Activated naive CD4-positive, alpha-beta T cell treated with anti-CD3 and anti-CD28 coated beads for 36 hours (primary cell): ENCODE measurements around the gene DDIT4L. TPM values are rescaled to one million over a fixed set of nuclear protein-coding genes. Genes with fewer than 3 reads are reported as not detected.

Experiments used
- CTCF ChIA-PET: fragments of 350-600 bp; sonication (Branson Sonifier 250); formaldehyde crosslinking; loops from one replicate; lab custom pipeline; 2021; ENCODE audit warnings: antibody characterized with exemption; lab: Charles Lee
- DNase-seq: peaks from one replicate; pipeline ENCODE4 v3.0.0-alpha.2; 2020
- H3K27ac Mint-ChIP-seq: one replicate; pipeline ENCODE4 v1.8.0; 2021; ENCODE audit warnings: mild to moderate bottlenecking, mixed read lengths
- H3K27me3 Mint-ChIP-seq: one replicate; pipeline ENCODE4 v1.8.0; 2021; ENCODE audit warnings: low read depth, mixed read lengths
- H3K36me3 Mint-ChIP-seq: one replicate; pipeline ENCODE4 v1.8.0; 2021; ENCODE audit warnings: low read depth, mixed read lengths
- H3K4me1 Mint-ChIP-seq: one replicate; pipeline ENCODE4 v1.8.0; 2021; ENCODE audit warnings: low read depth, mixed read lengths
- H3K4me3 Mint-ChIP-seq: one replicate; pipeline ENCODE4 v1.8.0; 2021; ENCODE audit warnings: mild to moderate bottlenecking, moderate library complexity, mixed read lengths
- H3K9me3 Mint-ChIP-seq: one replicate; pipeline ENCODE4 v1.8.0; 2021; ENCODE audit warnings: mixed read lengths
- intact Hi-C: fragments of 100-400 bp; cut with micrococcal nuclease; formaldehyde crosslinking; loops from one replicate; pipeline ENCODE4 v1.15.1; 2023
- total RNA-seq, 2 experiments: library from RNA; stranded (reverse); gene quantifications; one replicate each; pipeline ENCODE4 v1.2.3, GENCODE V29; 2021

The DDIT4L gene
- total RNA-seq, 2 experiments from 2014 or later, result 0.49 to 0.64 TPM

- peaks cover 47% of the 10 kb centered on the region for H3K27me3 Mint-ChIP-seq
- intact Hi-C loops, result no loop called here
- peaks cover 12% of the 10 kb centered on the region for H3K4me1 Mint-ChIP-seq
- H3K9me3 Mint-ChIP-seq, result no peaks in the 10 kb centered on the region
- CTCF ChIA-PET, result no interaction called here
- no peak overlapping the region for H3K27ac Mint-ChIP-seq
- no peaks in the 10 kb centered on the region for H3K36me3 Mint-ChIP-seq
- DNase-seq, result no peak
- no peak overlapping the region for H3K4me3 Mint-ChIP-seq
These were observed 2.5 kb downstream of the DDIT4L start for GRCh38 chr4:100187781-100188180.

DNA sequence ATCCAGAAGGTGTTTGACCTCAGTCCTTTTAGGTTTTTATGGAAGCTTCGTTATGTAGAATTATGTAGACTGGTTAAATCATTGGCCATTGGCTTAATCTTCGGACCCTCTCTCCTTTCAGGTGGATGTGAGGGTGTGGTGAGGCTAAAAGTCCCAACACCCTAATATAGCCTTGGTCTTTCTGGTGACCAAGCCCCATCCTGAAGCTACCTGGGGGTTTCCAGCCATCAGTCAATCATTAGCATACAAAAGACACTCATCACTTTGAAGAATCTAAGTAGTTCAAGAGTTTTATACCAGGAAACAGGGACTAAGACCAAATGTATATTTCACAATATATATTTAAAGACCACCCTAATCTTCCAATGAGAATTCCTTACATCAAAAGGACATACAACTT, 5.5 kb downstream of the DDIT4L start:
- CTCF ChIA-PET, result no interaction called here

DNA sequence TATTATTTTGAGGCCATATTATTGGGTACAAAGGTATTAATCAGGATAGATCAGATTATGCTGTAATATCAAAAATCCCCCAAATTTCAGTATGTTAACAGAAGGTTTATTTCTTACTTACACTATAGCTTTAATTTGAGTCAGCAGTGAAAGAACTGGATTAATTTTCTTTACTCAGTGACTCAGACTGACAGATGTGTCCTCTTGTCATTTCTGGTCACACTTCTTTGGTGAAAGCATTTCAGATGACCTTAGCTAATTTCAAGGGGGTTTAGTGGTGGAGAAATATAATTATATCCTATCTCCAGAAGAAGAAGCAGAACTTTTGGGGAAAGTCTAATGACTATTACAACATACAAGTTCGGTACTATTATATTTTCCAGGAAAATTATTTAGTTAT, 12.4 kb downstream of the DDIT4L start:
- Mint-ChIP-seq H3K27me3 (peaks cover 8% of the 10 kb centered on the region), H3K4me3 (no peak overlapping the region), H3K36me3 (no peaks in the 10 kb centered on the region), H3K4me1 (no peaks in the 10 kb centered on the region), H3K9me3 (no peaks in the 10 kb centered on the region), H3K27ac (no peak overlapping the region)
- CTCF ChIA-PET, result no interaction called here
- intact Hi-C loops, result no loop called here
- DNase-seq, result no peak

More for the DNA sequence above, 5.5 kb downstream of the DDIT4L start:
- Mint-ChIP-seq H3K4me1 (peaks cover 6% of the 10 kb centered on the region), H3K4me3 (no peak overlapping the region), H3K36me3 (no peaks in the 10 kb centered on the region), H3K27ac (no peak overlapping the region), H3K27me3 (peaks cover 34% of the 10 kb centered on the region), H3K9me3 (no peaks in the 10 kb centered on the region)
- intact Hi-C loops, result no loop called here
- DNase-seq, result no peak

DNA sequence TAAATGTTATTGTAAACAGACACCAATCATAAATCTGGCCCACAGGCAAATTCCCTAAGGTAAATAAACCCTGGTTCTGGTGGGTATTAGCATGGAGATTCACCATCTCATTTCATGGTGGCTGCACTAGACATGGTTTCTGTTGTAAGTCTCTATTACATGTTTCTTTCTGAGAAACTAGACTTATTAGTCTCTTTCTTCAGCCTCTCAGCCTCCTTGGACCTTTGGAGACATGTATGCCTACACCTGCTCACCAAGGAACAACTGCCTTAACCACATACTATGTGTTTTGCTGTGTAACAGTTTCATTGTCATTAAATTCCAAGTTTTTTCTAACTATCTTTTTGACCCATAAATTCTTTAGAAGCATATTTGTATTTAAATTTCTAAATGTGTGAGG, 13.1 kb downstream of the DDIT4L start:
- Mint-ChIP-seq H3K36me3 (no peaks in the 10 kb centered on the region), H3K9me3 (no peaks in the 10 kb centered on the region), H3K4me1 (no peaks in the 10 kb centered on the region), H3K27ac (no peak overlapping the region), H3K4me3 (no peak overlapping the region), H3K27me3 (peaks cover 5% of the 10 kb centered on the region)
- intact Hi-C loops, result no loop called here
- CTCF ChIA-PET, result no interaction called here
- DNase-seq, result no peak

GRCh38 chr4:100175858-100176257, 14.4 kb downstream of the DDIT4L start:
- Mint-ChIP-seq H3K27ac (no peak overlapping the region), H3K9me3 (no peaks in the 10 kb centered on the region), H3K4me3 (no peak overlapping the region), H3K4me1 (no peaks in the 10 kb centered on the region), H3K27me3 (peaks cover 5% of the 10 kb centered on the region), H3K36me3 (no peaks in the 10 kb centered on the region)
- CTCF ChIA-PET, result no interaction called here
- intact Hi-C loops, result no loop called here
- no peak for DNase-seq

- H3K9me3 Mint-ChIP-seq, result no peaks in the 10 kb centered on the region
- no peaks in the 10 kb centered on the region for H3K4me1 Mint-ChIP-seq
- intact Hi-C loops, result no loop called here
- no peaks in the 10 kb centered on the region for H3K36me3 Mint-ChIP-seq
- peaks cover 5% of the 10 kb centered on the region for H3K27me3 Mint-ChIP-seq
- CTCF ChIA-PET, result no interaction called here
- no peak overlapping the region for H3K27ac Mint-ChIP-seq
- no peak for DNase-seq
- no peak overlapping the region for H3K4me3 Mint-ChIP-seq
These were observed 15.3 kb downstream of the DDIT4L start for GRCh38 chr4:100174985-100175383.

GRCh38 chr4:100170986-100171385, 19.3 kb downstream of the DDIT4L start:
- H3K9me3 Mint-ChIP-seq, result no peaks in the 10 kb centered on the region
- DNase-seq, result no peak
- H3K36me3 Mint-ChIP-seq, result no peaks in the 10 kb centered on the region
- H3K27ac Mint-ChIP-seq, result no peak overlapping the region
- H3K27me3 Mint-ChIP-seq, result peaks cover 5% of the 10 kb centered on the region
- CTCF ChIA-PET, result no interaction called here
- no peaks in the 10 kb centered on the region for H3K4me1 Mint-ChIP-seq
- intact Hi-C loops, result no loop called here
- no peak overlapping the region for H3K4me3 Mint-ChIP-seq

DNA sequence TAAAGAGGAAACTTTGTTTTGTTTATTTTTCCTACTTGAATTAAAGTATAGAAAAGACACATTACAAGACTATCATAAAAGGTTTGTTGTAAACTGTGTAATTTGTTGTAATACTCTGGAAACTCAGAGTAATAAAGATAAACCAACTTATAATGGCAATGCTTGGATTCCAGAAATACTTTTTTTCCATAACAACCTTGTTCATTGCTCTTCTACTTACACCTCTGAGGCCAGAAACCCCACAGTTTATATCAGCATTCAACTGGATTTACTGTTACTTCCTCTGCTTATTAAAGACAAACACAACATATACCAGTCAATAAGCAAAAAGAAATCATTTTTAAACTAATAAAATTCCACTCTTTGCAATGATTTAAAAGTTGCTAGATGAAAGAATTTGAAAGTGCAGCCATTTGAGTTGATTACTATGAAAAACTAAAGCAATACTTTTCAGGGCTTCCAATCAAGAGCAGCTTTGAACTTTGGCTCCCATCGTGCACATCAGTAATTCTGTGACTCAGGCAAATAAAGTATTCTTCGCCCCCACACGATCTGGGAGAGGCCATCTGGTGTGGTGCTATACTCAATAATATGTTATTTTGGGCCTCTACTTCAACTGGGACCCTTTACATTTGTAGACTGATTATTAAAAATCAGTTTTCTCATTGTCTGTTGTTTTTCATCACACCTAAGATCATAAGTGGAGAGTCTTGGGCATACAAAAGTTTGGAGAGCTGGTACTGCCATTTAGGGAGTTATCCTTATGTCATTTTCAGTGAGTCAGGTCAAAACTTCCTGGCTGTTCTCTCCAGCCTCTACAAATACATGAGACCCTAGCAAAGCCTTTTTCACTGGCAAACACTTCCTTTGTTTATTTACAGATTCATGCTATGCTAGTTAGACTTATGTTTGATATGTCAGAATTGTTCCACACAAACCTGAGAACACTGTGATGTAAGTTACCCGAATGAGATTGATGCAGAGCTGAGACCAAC, 20.5 kb downstream of the DDIT4L start:
- Mint-ChIP-seq H3K4me3 (no peak overlapping the region), H3K36me3 (no peaks in the 10 kb centered on the region), H3K9me3 (no peaks in the 10 kb centered on the region), H3K4me1 (no peaks in the 10 kb centered on the region), H3K27ac (no peak overlapping the region), H3K27me3 (peaks cover 2% of the 10 kb centered on the region)
- DNase-seq, result no peak
- CTCF ChIA-PET, result no interaction called here
- intact Hi-C loops, result no loop called here

DNA sequence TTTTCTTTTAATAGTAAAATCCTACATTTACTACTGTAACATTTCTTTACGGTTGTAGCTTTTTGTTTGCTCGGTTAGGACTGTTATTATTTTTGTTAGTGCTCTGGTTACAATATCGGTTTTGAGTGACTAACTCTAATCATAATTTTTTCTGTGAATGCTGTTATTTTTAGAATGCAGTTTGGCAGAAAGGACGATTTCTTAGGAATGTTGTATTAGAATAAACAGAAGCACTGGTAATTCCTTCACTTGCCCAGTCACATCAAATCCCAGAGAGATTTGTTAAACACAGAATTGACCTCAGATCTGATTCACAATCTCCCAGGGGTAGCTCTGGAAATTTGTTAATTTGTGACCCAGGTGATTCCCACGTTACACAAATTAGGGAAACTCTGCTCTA, 21.7 kb downstream of the DDIT4L start:
- H3K27me3 Mint-ChIP-seq, result peaks cover 2% of the 10 kb centered on the region
- no peak overlapping the region for H3K4me3 Mint-ChIP-seq
- H3K27ac Mint-ChIP-seq, result no peak overlapping the region
- no peaks in the 10 kb centered on the region for H3K9me3 Mint-ChIP-seq
- no peaks in the 10 kb centered on the region for H3K4me1 Mint-ChIP-seq
- no peak for DNase-seq
- H3K36me3 Mint-ChIP-seq, result no peaks in the 10 kb centered on the region
- intact Hi-C loops, result no loop called here
- CTCF ChIA-PET, result interaction anchor here (0.8 kb wide), 1 partner anchor 75 kb away, joined by 3 read pairs; no protein-coding TSS in a partner anchor

DNA sequence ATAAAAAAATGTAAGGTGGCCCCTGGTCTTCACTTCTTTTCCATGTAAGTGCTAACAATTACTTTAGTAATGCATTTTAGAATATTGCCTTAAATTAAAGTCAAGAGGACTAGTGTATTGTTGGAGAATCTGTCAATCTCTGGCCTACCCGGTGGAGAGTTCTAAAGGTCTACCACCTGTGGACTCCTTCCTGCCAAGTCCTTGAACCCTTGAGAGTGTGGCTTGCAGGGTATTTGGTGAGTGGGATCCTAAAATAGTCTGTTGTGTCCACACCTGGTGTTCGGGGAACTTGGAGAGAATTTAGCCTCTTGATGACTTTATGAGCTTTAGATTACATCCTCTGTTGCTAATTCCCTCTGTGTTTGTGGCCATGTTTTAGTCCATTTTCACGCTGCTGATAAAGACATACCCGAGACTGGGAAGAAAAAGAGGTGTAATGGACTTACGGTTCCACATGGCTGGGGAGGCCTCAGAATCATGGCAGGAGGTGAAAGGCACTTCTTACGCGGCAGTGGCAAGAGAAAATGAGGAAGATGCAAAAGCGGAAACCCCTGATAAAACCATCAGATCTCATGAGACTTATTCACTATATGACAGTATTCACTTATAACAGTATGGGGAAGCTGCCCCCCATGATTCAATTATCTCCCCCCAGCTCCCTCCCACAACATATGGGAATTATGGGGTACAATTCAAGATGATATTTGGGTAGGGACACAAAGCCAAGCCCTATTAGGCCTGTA, 23.8 kb downstream of the DDIT4L start:
- H3K27ac Mint-ChIP-seq, result no peak overlapping the region
- CTCF ChIA-PET, result no interaction called here
- no peak overlapping the region for H3K4me3 Mint-ChIP-seq
- H3K36me3 Mint-ChIP-seq, result no peaks in the 10 kb centered on the region
- H3K9me3 Mint-ChIP-seq, result peaks cover 8% of the 10 kb centered on the region
- no peaks in the 10 kb centered on the region for H3K4me1 Mint-ChIP-seq
- DNase-seq, result no peak
- no peaks in the 10 kb centered on the region for H3K27me3 Mint-ChIP-seq
- intact Hi-C loops, result no loop called here

DNA sequence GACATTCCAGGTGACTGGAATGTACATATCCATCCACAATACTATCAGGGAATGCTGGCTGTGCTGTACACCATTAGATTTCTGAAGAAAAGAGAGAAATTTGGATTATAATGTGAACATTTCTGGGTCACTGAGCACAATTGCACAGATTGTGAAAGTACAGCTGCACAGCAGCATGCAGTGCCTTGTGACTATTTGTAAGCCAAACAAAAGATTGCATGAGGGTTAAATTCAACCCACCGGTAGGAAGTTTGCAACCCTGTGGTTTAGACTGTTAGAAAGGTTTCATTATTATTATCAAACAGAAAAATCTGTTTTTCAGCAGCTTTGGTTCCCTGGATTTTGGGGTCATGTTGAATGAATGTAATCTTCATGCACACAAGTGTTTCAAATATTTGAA, 24.5 kb downstream of the DDIT4L start:
- Mint-ChIP-seq H3K4me3 (no peak overlapping the region), H3K27ac (no peak overlapping the region), H3K27me3 (no peaks in the 10 kb centered on the region), H3K36me3 (no peaks in the 10 kb centered on the region), H3K9me3 (peaks cover 12% of the 10 kb centered on the region), H3K4me1 (no peaks in the 10 kb centered on the region)
- intact Hi-C loops, result no loop called here
- CTCF ChIA-PET, result no interaction called here
- no peak for DNase-seq

GRCh38 chr4:100164808-100165760, 25.2 kb downstream of the DDIT4L start:
- Mint-ChIP-seq H3K27me3 (no peaks in the 10 kb centered on the region), H3K4me1 (no peaks in the 10 kb centered on the region), H3K27ac (no peak overlapping the region), H3K9me3 (peaks cover 12% of the 10 kb centered on the region), H3K4me3 (no peak overlapping the region), H3K36me3 (no peaks in the 10 kb centered on the region)
- DNase-seq, result no peak
- intact Hi-C loops, result no loop called here
- CTCF ChIA-PET, result no interaction called here
